NT2/D1 (cell line): ENCODE results near the gene MUC6.

Source experiments
- SUZ12 ChIP-seq: IDR thresholded peaks from 2 replicates; pipeline ENCODE4 v1.6.1; 2011; ENCODE audit not compliant: insufficient read length, insufficient read depth; ENCODE audit errors: extremely low read depth
- YY1 ChIP-seq: IDR thresholded peaks from 2 replicates; pipeline ENCODE4 v1.6.1; 2011; ENCODE audit not compliant: insufficient read length, insufficient read depth
- ZNF274 ChIP-seq: IDR thresholded peaks from 2 replicates; pipeline ENCODE4 v1.6.1; 2011; ENCODE audit warnings: mild to moderate bottlenecking, low read depth, low read length

- no peak for TF ChIP-seq ZNF274
- TF ChIP-seq YY1: no peak
- no peak for TF ChIP-seq SUZ12
These were observed 23.2 kb upstream of the MUC6 start for GRCh38 chr11:1059759-1060158.
